OCI-LY7 (cell line): ENCODE results near the gene LPIN3.

Experiments used
- EZH2phosphoT487 ChIP-seq: fragments of 200-600 bp; sonication (generic); IDR thresholded peaks from 2 replicates; pipeline ENCODE4 v1.6.1; 2018; ENCODE audit warnings: low read depth, borderline replicate concordance, mild to moderate bottlenecking, mixed run types, antibody characterized with exemption, low read length, moderate library complexity, mixed read lengths
- TF ChIP-seq, protein P1 (sequence below): fragments of 200-600 bp; sonication (generic); conservative IDR thresholded peaks from 2 replicates; pipeline ENCODE4 v1.5.1; 2014; ENCODE audit warnings: mild to moderate bottlenecking, antibody characterized with exemption, low read length, moderate library complexity, mixed read lengths

GRCh38 chr20:41367393-41367695 lies 26.7 kb downstream of the LPIN3 start:
- TF ChIP-seq, protein P1, sequence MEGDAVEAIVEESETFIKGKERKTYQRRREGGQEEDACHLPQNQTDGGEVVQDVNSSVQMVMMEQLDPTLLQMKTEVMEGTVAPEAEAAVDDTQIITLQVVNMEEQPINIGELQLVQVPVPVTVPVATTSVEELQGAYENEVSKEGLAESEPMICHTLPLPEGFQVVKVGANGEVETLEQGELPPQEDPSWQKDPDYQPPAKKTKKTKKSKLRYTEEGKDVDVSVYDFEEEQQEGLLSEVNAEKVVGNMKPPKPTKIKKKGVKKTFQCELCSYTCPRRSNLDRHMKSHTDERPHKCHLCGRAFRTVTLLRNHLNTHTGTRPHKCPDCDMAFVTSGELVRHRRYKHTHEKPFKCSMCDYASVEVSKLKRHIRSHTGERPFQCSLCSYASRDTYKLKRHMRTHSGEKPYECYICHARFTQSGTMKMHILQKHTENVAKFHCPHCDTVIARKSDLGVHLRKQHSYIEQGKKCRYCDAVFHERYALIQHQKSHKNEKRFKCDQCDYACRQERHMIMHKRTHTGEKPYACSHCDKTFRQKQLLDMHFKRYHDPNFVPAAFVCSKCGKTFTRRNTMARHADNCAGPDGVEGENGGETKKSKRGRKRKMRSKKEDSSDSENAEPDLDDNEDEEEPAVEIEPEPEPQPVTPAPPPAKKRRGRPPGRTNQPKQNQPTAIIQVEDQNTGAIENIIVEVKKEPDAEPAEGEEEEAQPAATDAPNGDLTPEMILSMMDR, result no peak
- no peak for TF ChIP-seq EZH2phosphoT487
